Right lobe of liver (tissue), 4 donors: ENCODE results near the gene HLA-DQA1.

ENCODE experiments used
- POLR2A ChIP-seq: fragments of 450-650 bp; IDR thresholded peaks from one replicate; pipeline ENCODE4 v1.6.1; 2017; ENCODE audit warnings: antibody characterized with exemption, mild to moderate bottlenecking
- TF ChIP-seq, protein P1 (sequence below), 4 donors: fragments of 200-600 bp in 3 of 4; fragments of 450-650 bp in 1 of 4; IDR thresholded peaks; one replicate each; pipeline versions ENCODE4 v1.5.1 to v1.8.0; 2016 to 2022; ENCODE audit warnings: antibody characterized with exemption in 4 of 4, mild to moderate bottlenecking in 2 of 4
- donor health status: DM: no; HTN: no; CAD: no.
- donor health status: DM: no; HTN: no; CAD: no.
- donor health status: DM: no; HTN: yes; CAD: no.

DNA sequence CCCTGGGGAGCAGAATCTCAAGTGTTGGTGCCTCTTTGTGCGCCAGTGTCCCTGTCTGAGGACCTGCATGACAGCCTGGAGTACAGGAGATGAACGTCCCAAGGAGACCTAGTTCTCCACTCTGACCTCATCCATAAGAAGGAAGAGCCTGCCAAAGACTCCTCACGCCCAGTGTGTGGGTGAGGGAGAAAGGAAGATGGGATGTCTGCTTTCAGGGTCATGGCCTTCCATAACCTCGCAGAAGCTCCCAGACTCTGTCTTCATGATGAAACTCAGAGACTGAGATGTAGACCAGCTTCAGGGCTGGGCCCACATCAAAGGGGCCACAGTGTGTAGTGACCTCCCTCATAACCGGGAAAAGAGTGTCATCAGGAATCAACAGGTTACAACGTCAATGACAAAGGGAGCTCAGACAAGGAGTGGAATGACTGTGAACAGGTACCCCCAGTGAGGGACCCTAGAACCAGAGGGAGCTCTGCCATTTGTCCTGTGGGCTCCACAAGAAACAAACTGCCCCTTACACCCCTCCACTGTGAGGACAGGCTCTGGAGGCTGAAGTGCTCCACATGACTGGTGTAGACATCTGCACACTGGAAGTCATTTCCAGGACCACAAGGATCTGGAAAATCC lies 21.2 kb downstream of the HLA-DQA1 start:
- no peak for TF ChIP-seq POLR2A
- TF ChIP-seq, protein P1, sequence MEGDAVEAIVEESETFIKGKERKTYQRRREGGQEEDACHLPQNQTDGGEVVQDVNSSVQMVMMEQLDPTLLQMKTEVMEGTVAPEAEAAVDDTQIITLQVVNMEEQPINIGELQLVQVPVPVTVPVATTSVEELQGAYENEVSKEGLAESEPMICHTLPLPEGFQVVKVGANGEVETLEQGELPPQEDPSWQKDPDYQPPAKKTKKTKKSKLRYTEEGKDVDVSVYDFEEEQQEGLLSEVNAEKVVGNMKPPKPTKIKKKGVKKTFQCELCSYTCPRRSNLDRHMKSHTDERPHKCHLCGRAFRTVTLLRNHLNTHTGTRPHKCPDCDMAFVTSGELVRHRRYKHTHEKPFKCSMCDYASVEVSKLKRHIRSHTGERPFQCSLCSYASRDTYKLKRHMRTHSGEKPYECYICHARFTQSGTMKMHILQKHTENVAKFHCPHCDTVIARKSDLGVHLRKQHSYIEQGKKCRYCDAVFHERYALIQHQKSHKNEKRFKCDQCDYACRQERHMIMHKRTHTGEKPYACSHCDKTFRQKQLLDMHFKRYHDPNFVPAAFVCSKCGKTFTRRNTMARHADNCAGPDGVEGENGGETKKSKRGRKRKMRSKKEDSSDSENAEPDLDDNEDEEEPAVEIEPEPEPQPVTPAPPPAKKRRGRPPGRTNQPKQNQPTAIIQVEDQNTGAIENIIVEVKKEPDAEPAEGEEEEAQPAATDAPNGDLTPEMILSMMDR (IDR thresholded peaks at IDR 0.05): no peak
